IPS-11a (cell line): Measurements from ENCODE around the gene DTNB.

Experiments used
- H3K4me3 ChIP-seq: one replicate; pipeline ENCODE4 v1.5.1; 2013; ENCODE audit warnings: low read depth, low read length, control low read depth

DTNB gene

GRCh38 chr2:25473758-25474340 lies 199.5 kb downstream of the DTNB start:
- no peak overlapping the region for H3K4me3 ChIP-seq

- H3K4me3 ChIP-seq = no peak overlapping the region
Observed at GRCh38 chr2:25473131-25473530, 200.2 kb downstream of the DTNB start.

GRCh38 chr2:25470806-25471205 lies 202.6 kb downstream of the DTNB start:
- H3K4me3 ChIP-seq = no peak overlapping the region

- H3K4me3 ChIP-seq = no peak overlapping the region
Observed at GRCh38 chr2:25467743-25468142, 205.6 kb downstream of the DTNB start.

- H3K4me3 ChIP-seq = no peak overlapping the region
Observed at GRCh38 chr2:25462021-25462420, 211.4 kb downstream of the DTNB start.

GRCh38 chr2:25460261-25460905 lies 213.0 kb downstream of the DTNB start:
- no peak overlapping the region for H3K4me3 ChIP-seq

GRCh38 chr2:25454824-25455611 lies 218.4 kb downstream of the DTNB start:
- H3K4me3 ChIP-seq = no peak overlapping the region

- H3K4me3 ChIP-seq = no peak overlapping the region
Observed at GRCh38 chr2:25453199-25453905, 220.0 kb downstream of the DTNB start.

- H3K4me3 ChIP-seq = no peak overlapping the region
Observed at GRCh38 chr2:25448808-25449207, 224.6 kb downstream of the DTNB start.

GRCh38 chr2:25447018-25447417 lies 226.4 kb downstream of the DTNB start:
- no peak overlapping the region for H3K4me3 ChIP-seq

GRCh38 chr2:25446122-25446521 lies 227.3 kb downstream of the DTNB start:
- no peak overlapping the region for H3K4me3 ChIP-seq

GRCh38 chr2:25445464-25445863 lies 227.9 kb downstream of the DTNB start:
- no peak overlapping the region for H3K4me3 ChIP-seq

GRCh38 chr2:25444608-25445270 lies 228.6 kb downstream of the DTNB start:
- H3K4me3 ChIP-seq = no peak overlapping the region

GRCh38 chr2:25443766-25444165 lies 229.6 kb downstream of the DTNB start:
- H3K4me3 ChIP-seq = no peak overlapping the region

GRCh38 chr2:25441353-25441752 lies 232.0 kb downstream of the DTNB start:
- H3K4me3 ChIP-seq = no peak overlapping the region

GRCh38 chr2:25438793-25439192 lies 234.6 kb downstream of the DTNB start:
- no peak overlapping the region for H3K4me3 ChIP-seq

- no peak overlapping the region for H3K4me3 ChIP-seq
Observed at GRCh38 chr2:25437881-25438662, 235.3 kb downstream of the DTNB start.

GRCh38 chr2:25435421-25435820 lies 238.0 kb downstream of the DTNB start:
- no peak overlapping the region for H3K4me3 ChIP-seq

GRCh38 chr2:25431604-25432003 lies 241.8 kb downstream of the DTNB start:
- no peak overlapping the region for H3K4me3 ChIP-seq

GRCh38 chr2:25430556-25430955 lies 242.8 kb downstream of the DTNB start:
- no peak overlapping the region for H3K4me3 ChIP-seq
